Measurements from ENCODE around the gene GRWD1.

- TF ChIP-seq POLR2A (IDR thresholded peaks at IDR 0.05) (no peak), CTCF (IDR thresholded peaks at IDR 0.05 in 8 of 11, conservative IDR thresholded peaks at IDR 0.05 in 3 of 11) (no peak), POLR2AphosphoS5 (IDR thresholded peaks at IDR 0.05) (no peak)
These were observed 915 bp upstream of the GRWD1 start for GRCh38 chr19:48444936-48445200.
